ENCODE results near the gene DACT2.

DNA sequence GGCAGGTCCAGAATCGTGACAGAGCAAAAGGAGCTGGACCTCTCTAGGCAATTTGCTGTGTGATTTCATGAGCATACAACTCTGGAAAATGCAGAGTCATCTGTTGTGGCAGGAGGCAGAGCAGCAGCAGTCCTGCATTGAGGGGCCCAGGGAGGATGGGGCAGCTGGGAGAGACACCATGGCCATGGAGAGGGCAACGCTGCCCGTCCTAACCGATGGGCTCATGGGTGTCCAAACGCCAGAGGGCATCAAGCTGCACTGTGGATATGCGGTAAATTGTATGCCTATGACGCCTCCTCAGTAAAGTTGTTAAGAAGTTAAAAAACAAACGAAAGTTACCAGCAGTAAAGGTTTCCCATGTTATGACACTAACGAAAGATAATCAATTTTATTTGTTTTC lies 42.2 kb upstream of the DACT2 start:
- TF ChIP-seq GATA2 (IDR thresholded peaks at IDR 0.05; ENCODE audit: low read depth, low read length) (no peak), GATA3 (IDR thresholded peaks at IDR 0.05; ENCODE audit: low read depth, low read length) (no peak)
